NCI-H774 (cell line): Measurements from ENCODE around the gene CDH5.

Source experiments
- DNase-seq: peaks from one replicate; lab custom pipeline; 2025; lab: John Stamatoyannopoulos, UW

The CDH5 gene

GRCh38 chr16:66353055-66353454 is 13.4 kb upstream of the CDH5 start:
- DNase-seq = no peak

- no peak for DNase-seq
These were observed 12.2 kb upstream of the CDH5 start for GRCh38 chr16:66354034-66354909.

- no peak for DNase-seq
These were observed 11.0 kb upstream of the CDH5 start for GRCh38 chr16:66355526-66355925.

DNA sequence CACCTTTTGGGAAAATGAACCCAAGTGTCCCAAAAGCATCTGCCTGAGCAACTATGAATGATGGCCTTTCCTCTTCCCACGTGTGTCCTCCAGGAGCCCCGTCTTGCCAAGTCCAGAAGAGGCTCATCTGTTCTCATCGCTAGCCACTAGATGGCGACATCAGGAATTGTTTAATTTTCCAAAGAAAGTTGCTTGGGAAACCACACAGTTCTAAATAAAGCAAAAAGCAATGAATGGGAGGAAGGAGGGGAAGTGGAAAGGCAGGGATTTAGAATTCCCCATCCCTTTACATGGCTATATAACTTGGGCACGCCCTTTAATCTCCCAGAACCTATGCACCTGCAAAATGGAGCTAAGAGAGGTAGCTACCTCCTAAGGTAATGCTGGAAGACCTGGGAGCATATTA is 9.0 kb upstream of the CDH5 start:
- no peak for DNase-seq

DNA sequence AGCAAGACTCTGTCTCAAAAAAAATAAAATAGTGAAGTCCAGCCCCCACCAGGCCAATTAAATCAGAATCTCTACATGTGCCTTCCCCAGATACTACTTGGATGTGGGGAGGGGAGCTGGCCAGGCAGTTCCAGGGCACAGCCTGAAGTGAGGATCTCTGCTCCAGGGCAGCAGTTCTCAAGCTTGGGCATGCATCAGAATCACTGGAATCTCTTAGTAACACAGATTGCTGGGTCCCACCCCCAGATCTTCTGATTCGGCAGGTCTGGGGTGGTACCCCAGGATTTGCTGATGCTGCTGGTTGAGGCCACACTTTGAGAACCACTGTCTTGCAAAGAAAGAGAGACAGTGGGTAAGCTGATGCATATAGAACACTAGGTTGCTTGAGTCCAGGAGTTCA is 8.3 kb upstream of the CDH5 start:
- DNase-seq = no peak

DNA sequence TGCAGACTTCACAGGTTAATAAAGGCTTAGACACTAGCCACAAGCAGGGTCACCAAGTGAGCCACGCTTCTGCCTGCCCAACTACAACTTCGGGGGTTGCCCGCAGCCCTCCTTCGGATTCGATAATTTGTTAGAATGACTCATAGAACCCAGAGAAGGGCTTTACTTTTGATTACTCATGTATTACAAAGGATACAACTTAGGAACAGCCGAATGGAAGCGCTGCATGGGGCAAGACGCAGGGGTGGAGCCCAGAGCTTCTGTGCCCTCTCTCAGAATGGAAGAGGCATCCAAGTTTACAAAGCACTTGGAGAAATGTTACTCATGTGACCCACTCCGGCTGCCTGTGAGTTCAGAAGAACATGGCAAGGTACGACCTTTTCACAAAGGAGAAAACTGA is 7.5 kb upstream of the CDH5 start:
- DNase-seq = no peak

GRCh38 chr16:66359811-66360608 is 6.5 kb upstream of the CDH5 start:
- DNase-seq = no peak

DNA sequence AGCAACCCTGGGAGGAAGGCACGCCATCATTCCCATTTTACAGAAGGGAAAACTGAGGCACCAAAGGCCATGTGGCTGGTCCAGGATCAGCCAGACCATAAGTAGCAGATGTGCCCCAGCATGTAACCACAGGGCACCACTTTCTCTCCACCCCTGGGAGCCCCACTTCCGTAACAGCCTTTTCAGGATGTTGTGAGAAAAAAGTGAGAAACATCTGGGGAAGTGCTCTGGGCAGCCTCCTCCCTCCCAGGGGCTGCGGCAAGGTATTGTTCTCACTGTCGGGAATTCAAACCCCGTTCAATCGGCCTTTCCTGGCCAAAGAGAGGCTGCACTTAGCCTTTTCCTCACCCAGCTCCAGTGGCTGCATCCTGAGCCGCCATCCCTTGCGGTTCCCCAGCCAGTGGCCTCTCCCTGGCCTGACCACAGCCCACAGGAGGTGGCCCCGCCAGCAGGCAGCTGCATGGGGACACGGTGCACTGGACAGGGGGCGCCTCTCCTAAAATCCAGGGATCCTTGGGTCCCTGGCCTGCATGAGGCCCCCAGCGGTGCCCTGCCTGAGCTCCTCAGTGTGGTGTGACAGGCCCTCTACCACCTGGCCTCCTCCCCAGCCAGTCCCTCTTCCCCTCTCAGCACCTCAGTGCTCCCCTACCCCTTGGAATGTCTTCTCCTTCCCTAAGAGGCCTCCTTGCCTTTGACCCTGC is 5.7 kb upstream of the CDH5 start:
- DNase-seq = no peak

DNA sequence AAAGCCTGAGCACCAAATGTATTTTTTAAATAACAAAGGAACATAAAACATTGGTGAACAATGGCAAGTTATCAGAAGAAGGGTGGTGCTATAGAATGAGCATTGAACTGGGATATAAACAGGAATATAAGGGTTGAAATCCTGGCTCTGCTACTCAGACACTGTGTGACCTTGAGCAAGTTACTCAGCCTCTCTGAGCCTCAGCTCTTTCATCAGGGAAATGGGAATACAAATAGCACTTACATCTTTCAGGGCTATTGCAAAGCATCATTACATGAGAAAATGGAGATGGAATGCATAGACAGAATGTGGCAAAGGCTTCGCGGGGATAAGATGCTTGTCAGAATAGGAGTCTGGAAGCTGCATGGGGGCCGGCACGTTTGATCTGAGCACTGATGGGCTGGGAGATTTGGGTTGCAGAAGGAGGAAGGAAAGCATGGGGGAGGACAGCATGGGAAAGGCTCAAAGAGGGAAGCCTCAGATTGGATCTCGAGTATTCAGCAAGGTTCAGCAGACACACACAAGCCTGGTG is 4.8 kb upstream of the CDH5 start:
- DNase-seq = no peak

DNA sequence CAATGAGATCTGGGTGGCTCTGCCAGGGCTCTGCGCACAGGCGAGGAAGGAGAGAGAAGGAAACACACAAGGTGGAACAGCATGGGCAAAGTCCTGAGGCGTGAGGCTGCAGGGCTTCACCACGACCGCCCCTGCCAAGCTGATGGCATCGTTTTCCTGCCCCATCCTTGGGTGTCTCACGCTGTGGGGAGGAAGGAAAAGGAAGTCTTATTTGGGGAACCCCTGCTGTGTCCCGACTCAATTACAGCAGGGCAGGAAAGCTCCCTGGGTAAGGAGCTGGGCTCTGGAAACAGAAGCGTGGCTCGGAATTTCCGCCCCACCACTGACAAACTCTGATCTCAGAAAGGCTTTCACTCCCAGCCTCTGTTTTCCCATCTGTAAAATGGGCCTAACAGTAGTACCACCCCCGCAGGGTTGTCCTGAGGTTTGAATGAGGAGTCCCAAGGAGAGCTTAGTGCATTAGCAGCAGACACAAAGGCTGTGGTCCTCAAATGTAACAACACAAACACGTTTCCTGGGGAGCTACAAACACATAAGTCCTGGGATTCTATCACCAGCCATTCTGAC is 3.2 kb upstream of the CDH5 start:
- no peak for DNase-seq

DNA sequence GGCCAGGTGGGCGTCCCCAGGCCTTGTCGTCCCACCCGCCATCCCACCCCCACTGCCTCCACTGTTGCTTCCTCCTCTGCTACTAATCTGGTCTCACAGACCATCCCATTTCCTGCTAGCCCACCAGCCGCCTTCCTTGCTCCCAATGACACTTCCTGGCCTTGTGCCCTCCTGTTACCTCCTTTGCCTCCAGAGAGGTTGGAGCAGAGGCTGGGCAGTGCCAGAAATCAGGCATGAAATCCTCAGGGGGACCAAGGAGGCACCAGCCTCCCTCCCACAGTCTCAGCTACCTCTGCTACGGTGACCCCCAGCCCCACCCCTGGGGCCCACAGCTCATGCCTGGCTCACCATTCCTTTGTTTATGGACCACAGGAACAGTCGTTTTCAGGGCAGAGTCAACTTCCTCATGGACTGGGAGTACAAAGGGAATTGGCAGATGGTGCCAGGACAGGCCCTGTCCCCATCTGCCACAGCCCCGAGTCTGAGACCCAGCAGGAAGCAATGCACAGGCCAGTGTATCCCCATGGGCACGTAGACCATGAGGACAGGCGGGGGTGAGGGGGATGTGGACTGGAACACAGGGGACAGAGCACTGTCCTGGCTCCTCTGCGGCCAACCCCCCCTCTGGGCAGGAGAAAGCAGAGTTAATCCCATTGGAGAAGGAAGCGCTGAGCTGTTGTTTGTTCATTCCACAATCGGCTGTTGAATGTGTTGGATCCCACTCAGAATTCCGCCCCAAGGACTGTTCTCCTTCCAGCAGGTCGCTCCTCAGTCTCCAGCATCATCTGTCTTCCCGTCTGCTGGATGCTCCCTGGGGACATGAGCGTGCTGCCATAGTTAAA is 2.2 kb upstream of the CDH5 start:
- DNase-seq = no peak

DNA sequence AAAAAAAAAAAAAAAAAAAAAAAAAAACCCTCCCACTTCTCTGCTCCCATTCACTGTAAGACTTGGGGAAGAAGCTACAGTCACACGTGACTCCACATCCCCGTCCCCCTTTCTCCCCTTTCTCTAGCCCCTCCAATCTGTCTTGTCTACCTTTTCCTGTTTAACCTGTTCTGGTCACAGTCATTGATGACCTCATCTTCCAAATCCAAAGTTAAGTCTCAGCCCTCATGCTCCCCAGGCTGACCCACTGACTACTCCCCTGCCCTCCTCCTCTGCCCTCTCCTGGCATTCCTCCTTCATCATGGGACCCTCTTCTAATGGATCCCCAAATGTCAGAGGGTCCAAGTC is 1.6 kb upstream of the CDH5 start:
- no peak for DNase-seq

DNA sequence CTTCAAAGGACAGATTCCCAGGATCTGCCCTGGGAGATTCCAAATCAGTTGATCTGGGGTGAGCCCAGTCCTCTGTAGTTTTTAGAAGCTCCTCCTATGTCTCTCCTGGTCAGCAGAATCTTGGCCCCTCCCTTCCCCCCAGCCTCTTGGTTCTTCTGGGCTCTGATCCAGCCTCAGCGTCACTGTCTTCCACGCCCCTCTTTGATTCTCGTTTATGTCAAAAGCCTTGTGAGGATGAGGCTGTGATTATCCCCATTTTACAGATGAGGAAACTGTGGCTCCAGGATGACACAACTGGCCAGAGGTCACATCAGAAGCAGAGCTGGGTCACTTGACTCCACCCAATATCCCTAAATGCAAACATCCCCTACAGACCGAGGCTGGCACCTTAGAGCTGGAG is 840 bp upstream of the CDH5 start:
- DNase-seq = no peak

DNA sequence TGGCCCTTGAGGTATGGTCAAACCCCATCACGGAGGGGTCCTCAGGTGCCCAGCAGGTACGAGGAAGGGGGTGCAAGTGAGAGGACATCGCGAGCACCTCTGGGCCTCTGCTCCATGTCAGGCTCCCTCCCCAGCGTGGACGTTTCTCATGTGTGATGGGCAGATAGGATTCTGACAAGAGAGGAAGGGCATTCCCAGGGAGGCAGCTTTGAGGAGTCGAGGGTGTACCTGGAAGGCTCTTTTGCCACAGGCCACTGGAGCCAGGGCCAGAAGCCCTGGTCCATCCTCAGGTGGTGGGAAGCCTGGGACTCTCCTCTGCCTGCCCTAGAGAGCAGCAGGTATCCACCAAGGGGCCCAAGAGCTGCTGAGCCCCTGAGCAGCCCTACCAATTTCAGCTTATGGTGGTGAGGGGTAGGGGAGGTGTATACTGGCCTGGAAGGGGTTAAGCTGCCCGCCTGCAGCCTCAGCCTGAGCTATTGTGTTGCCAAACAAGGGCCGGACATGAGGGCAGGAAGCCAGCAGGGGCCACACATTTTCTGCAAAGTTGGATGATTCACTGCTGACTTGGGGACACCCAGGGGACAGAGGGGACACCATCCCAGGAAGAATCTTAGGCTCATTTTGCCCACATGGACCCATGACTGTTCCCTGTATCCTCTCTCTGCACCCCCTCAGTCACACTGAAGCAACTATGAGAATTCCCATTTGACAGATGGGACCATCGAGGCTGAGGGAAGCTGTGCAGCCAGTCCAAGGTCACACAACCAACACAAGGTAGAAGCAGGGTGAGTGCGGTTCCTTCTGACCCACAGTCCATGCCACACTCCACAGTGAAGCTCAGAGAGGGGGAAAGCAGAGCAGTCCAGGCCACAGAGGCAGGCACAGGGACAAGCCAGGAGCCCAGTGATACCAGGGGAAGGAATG is 1.7 kb downstream of the CDH5 start:
- no peak for DNase-seq

- DNase-seq = no peak
These were observed 2.6 kb downstream of the CDH5 start for GRCh38 chr16:66369055-66369592.

DNA sequence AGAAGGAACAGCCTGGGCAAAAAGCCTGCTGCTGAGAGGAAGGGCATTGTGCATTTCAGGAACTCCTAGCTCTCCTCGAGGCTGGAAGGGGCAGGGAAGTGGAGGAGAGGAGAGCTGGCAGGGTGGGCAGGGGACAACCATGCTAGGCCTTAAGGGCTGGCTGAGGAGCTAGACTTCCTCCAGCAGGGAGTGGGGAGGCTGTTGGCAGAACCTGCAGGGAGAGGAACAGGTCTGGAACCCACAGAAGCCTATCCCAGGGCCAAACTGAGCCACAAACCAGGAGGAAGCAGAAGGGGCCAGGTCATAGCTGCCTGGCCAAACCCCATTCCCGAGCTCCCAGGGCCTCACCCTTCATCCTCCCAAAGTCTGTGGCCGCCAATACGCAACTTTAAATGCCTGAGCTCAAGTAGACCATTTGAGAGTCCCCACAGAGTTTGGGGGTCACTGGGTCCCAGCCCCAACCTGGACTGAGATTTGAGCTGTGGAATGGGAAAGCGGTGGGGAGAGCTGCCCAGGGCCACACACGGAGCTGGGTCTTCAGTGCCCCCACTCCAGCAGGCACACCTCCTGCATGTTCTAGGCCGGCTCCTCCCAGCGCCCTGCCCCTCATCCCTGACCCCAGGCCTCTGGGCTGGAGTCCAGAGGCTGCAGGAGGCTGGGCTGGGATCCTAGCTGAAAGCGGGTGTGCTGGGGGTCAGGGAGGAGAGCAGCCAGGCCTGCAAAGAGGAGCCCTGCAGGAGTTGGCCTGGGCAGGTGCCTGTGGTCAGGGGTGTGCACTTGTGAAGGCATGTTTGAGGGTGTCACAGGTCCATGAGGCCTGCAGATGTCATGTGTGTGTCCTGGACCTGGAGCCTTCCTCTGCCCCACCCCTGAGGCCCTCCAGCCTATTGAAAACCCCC is 4.5 kb downstream of the CDH5 start:
- no peak for DNase-seq

- no peak for DNase-seq
These were observed 5.8 kb downstream of the CDH5 start for GRCh38 chr16:66372078-66372897.

- no peak for DNase-seq
These were observed 6.3 kb downstream of the CDH5 start for GRCh38 chr16:66372898-66373155.
